ENCODE data around the gene PDCD6IP.
A peak's percentile ranks its signal among the peaks of the same experiment; 100 is the strongest.

PDCD6IP gene

GRCh38 chr3:33883951-33884561 lies 85.6 kb downstream of the PDCD6IP start:
- Histone ChIP-seq H3K27ac (ENCODE audit: extremely low read depth, low read depth, low read length) (no peak overlapping the region), H3K4me1 (ENCODE audit: control insufficient read depth, insufficient read depth, low read length) (no peaks in the 10 kb centered on the region), H3K9me3 (ENCODE audit: control insufficient read depth, insufficient read depth, low read depth, low read length) (no peaks in the 10 kb centered on the region), H3K4me3 (ENCODE audit: low read depth, low read length) (no peak overlapping the region), H3K36me3 (ENCODE audit: control insufficient read depth in 2 of 2, insufficient read depth in 1 of 2, low read length in 2 of 2) (no peaks in the 10 kb centered on the region)
- CTCF ChIA-PET: interaction anchor here (0.5 to 4.7 kb wide), 39 partner anchors 8 to 1234 kb away, joined by 3 to 70 read pairs (median 4); no protein-coding TSS in a partner anchor
- POLR2A ChIA-PET: interaction anchor here (1.0 kb wide), 1 partner anchor 86 kb away, joined by 3 read pairs; the partner anchor contains the start of gene PDCD6IP
- TF ChIP-seq ZNF510 (tag by site-specific recombination; IDR thresholded peaks at IDR 0.05; ENCODE audit: insufficient replicate concordance): no peak
- no peak for TF ChIP-seq ZNF391 (tag by site-specific recombination; IDR thresholded peaks at IDR 0.05; ENCODE audit: borderline replicate concordance, low read depth)
- TF ChIP-seq KLF10 (tag by site-specific recombination; IDR thresholded peaks at IDR 0.05): no peak
- no peak for TF ChIP-seq ZNF138 (tag by site-specific recombination; IDR thresholded peaks at IDR 0.05; ENCODE audit: borderline replicate concordance)
- TF ChIP-seq AEBP2 (tag by site-specific recombination; IDR thresholded peaks at IDR 0.05; ENCODE audit: borderline replicate concordance): no peak
- TF ChIP-seq ZNF239 (tag by site-specific recombination; IDR thresholded peaks at IDR 0.05): no peak
- no peak for TF ChIP-seq ZNF488 (tag by site-specific recombination; IDR thresholded peaks at IDR 0.05)
- no peak for TF ChIP-seq INSM2 (tag by site-specific recombination; IDR thresholded peaks at IDR 0.05)
- no peak for TF ChIP-seq ZNF600 (tag by site-specific recombination; IDR thresholded peaks at IDR 0.05)
- no peak for TF ChIP-seq SALL2 (tag by site-specific recombination; IDR thresholded peaks at IDR 0.05; ENCODE audit: borderline replicate concordance)
- no peak for TF ChIP-seq ZNF324 (tag by site-specific recombination; IDR thresholded peaks at IDR 0.05)
- TF ChIP-seq ZNF394 (tag by site-specific recombination; IDR thresholded peaks at IDR 0.05; ENCODE audit: borderline replicate concordance): peak; percentile 31; the same call in 1 of the 2 replicates
- TF ChIP-seq ZFHX2 (tag by site-specific recombination; conservative IDR thresholded peaks at IDR 0.05): peak; percentile 90
- TF ChIP-seq ZNF654 (tag by site-specific recombination; IDR thresholded peaks at IDR 0.05; ENCODE audit: low read depth): peak; percentile 26
- TF ChIP-seq EGR2 (tag by site-specific recombination; IDR thresholded peaks at IDR 0.05; ENCODE audit: low read depth): peak; percentile 80
- no peak for TF ChIP-seq ZNF211 (tag by site-specific recombination; IDR thresholded peaks at IDR 0.05; ENCODE audit: low read depth)
- TF ChIP-seq ZNF423 (tag by site-specific recombination; IDR thresholded peaks at IDR 0.05): no peak
- no peak for TF ChIP-seq KLF1 (tag by site-specific recombination; IDR thresholded peaks at IDR 0.05)
- TF ChIP-seq ZSCAN23 (tag by site-specific recombination; IDR thresholded peaks at IDR 0.05): no peak
- TF ChIP-seq CTCF (tag by site-specific recombination; IDR thresholded peaks at IDR 0.05): no peak
- TF ChIP-seq ZNF785 (tag by site-specific recombination; IDR thresholded peaks at IDR 0.05): no peak
- no peak for TF ChIP-seq ZBTB11 (tag by site-specific recombination; conservative IDR thresholded peaks at IDR 0.05; ENCODE audit: low read depth)
- no peak for TF ChIP-seq ZNF768 (tag by site-specific recombination; IDR thresholded peaks at IDR 0.05)
- no peak for TF ChIP-seq ZNF843 (tag by site-specific recombination; IDR thresholded peaks at IDR 0.05)
- no peak for TF ChIP-seq ZNF140 (tag by site-specific recombination; IDR thresholded peaks at IDR 0.05)
- TF ChIP-seq TCF7L2 (IDR thresholded peaks at IDR 0.05; ENCODE audit: borderline replicate concordance, low read depth, low read length): no peak
- no peak for TF ChIP-seq ZNF645 (tag by site-specific recombination; IDR thresholded peaks at IDR 0.05)
